Right atrium auricular region (tissue), 2 donors: Measurements from ENCODE around the gene SLC39A3. TPM values are rescaled to one million over a fixed set of nuclear protein-coding genes. Genes with fewer than 3 reads are reported as not detected.

Source experiments
- DNase-seq: peaks from one replicate; pipeline ENCODE4 v3.0.0-alpha.2; 2019; ENCODE audit warnings: low spot score
- H3K27ac ChIP-seq, 2 donors: fragments of 200-600 bp; sonication (generic); 1 replicate in 1 of 2; 2 replicates in 1 of 2; pipeline ENCODE4 v1.5.1; 2016 to 2019
- H3K27me3 ChIP-seq, 2 donors: fragments of 200-600 bp; sonication (generic); one replicate each; pipeline versions ENCODE4 v1.5.1 to v1.6.0; 2017 to 2019
- H3K36me3 ChIP-seq: fragments of 200-600 bp; sonication (generic); one replicate; pipeline ENCODE4 v1.5.1; 2016
- H3K4me1 ChIP-seq, 2 donors: fragments of 200-600 bp; sonication (generic); one replicate each; pipeline versions ENCODE4 v1.5.1 to v1.6.0; 2017 to 2019
- H3K4me3 ChIP-seq, 2 donors: fragments of 200-600 bp; sonication (generic); 1 replicate in 1 of 2; 2 replicates in 1 of 2; pipeline ENCODE4 v1.5.1; 2017 to 2019; ENCODE audit warnings: mild to moderate bottlenecking in 1 of 2, moderate library complexity in 1 of 2
- H3K9me3 ChIP-seq, 2 donors: fragments of 200-600 bp; sonication (generic); one replicate each; pipeline ENCODE4 v1.5.1; 2019
- total RNA-seq, 2 donors: library from RNA; depleted of rRNA; stranded (reverse); fragments of >200 nt; gene quantifications; one replicate each; pipeline ENCODE4 v1.1.0, GENCODE V29; 2016
- TF ChIP-seq, protein P1 (sequence below), 2 donors: fragments of 200-600 bp; sonication (generic); IDR thresholded peaks; one replicate each; pipeline ENCODE4 v1.5.1; 2019; ENCODE audit warnings: antibody characterized with exemption in 2 of 2

SLC39A3 gene
- total RNA-seq, 2 donors from 2014 or later, result 22.9 to 38.0 TPM

DNA sequence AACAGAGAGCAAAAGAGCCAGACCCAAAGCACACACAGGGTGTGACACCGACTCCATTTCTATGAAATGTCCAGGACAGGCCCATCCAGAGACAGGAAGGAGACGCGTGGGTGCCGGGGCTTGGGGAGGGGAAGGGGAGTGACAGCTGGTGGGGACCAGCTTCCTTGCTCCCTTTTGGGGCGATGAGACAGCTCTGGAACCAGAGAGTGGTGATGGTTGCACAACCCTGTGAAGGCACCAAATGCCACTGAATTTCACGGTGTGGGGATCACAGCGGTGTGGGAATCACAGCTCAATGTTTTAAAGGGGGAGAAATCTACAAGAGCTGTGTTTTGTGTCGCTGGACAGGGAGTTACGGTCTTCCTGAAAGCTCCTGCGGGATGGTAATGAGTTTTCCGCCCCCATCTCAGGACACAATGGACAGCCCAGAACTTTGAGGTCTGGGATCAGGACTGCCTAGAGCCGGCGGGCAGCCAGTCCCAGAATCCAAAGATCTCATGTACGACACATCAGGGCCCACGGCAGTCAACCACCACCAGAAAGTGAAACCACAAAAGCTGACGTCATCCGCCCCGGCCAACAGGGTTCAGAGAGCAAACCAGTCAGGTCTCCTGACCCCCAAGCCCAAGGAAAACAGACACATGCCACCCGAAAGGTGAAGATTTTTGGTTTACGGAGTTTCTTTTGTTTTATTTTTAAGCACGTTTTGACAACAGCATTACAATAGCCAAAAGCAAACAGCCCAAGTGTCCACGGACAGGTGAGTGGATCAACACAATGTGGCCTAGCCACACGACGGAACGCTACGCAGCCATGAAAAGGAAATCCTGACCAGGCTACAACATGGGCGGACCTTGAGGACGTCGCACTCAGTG, 36.0 kb upstream of the SLC39A3 start:
- Histone ChIP-seq H3K27ac (peak overlapping the region; percentile 58 to 83), H3K4me1 (peaks cover 0 to 65% of the 10 kb centered on the region in 2 donors), H3K27me3 (no peaks in the 10 kb centered on the region), H3K4me3 (peak overlapping the region in 1 of 2 donors; percentile 39), H3K36me3 (no peaks in the 10 kb centered on the region), H3K9me3 (no peaks in the 10 kb centered on the region)
- peak; percentile 79 for DNase-seq
- TF ChIP-seq, protein P1, sequence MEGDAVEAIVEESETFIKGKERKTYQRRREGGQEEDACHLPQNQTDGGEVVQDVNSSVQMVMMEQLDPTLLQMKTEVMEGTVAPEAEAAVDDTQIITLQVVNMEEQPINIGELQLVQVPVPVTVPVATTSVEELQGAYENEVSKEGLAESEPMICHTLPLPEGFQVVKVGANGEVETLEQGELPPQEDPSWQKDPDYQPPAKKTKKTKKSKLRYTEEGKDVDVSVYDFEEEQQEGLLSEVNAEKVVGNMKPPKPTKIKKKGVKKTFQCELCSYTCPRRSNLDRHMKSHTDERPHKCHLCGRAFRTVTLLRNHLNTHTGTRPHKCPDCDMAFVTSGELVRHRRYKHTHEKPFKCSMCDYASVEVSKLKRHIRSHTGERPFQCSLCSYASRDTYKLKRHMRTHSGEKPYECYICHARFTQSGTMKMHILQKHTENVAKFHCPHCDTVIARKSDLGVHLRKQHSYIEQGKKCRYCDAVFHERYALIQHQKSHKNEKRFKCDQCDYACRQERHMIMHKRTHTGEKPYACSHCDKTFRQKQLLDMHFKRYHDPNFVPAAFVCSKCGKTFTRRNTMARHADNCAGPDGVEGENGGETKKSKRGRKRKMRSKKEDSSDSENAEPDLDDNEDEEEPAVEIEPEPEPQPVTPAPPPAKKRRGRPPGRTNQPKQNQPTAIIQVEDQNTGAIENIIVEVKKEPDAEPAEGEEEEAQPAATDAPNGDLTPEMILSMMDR (IDR thresholded peaks at IDR 0.05), result no peak

DNA sequence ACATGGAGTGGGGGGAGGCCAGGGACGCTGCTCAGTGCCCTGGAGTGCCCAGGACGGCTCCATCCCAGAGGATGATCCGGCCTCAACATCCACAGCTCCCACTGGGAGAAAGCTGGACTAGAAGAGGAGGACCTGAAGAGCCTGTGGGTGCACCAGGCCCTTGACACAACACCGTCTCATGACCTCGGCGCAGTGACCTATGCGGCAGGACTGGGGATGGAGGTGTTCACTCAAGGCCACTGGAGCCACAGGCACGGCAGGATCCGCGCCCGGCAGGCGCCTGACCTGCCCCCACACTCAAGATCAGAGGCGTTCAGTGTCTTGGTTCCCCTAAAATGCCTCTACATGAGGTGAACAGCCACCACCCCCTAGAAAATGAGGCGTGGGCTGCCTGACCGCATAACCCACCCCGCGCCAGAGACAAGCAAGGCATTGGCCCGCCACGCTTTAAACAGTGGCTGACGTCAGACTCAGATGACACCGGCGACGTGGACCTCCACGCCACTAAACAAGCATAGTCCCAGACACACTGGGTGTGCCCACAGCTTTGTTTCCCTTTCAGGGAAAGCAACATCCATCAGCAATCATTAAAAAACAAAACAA, 35.2 kb upstream of the SLC39A3 start:
- Histone ChIP-seq H3K9me3 (no peaks in the 10 kb centered on the region), H3K36me3 (no peaks in the 10 kb centered on the region), H3K4me1 (peaks cover 0 to 65% of the 10 kb centered on the region in 2 donors), H3K27me3 (no peaks in the 10 kb centered on the region), H3K27ac (peak overlapping the region; percentile 58 to 83), H3K4me3 (peak overlapping the region in 1 of 2 donors; percentile 39)
- TF ChIP-seq, protein P1 (IDR thresholded peaks at IDR 0.05), result no peak
- peak; percentile 66 for DNase-seq

DNA sequence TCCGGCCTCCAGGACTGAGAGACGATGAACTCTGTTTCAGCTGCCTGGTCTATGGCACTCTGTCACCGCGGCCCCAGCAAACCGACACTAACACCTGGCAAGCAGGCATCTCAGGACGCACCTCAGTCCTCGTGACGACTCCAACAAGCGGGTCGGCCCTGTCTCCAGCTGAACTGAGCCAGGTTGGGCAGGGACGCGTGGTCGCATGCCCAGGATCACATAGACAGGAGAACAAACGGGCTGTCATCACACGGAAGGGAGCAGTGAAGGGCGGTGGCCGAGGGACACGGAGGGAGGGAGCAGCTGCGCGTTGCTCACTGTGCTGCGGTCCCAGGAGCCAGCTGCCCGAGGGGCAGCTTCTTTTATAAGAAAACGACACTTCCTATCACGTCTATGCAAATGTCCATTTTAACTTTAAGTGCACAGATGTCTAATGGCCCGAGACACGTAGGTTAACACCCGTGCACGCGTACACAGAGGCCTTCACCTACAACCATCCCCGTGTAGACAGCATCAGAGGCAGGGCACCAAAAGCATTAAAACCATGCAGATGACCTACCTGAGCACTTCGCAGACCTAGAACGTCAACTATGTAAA, 34.4 kb upstream of the SLC39A3 start:
- Histone ChIP-seq H3K36me3 (no peaks in the 10 kb centered on the region), H3K27ac (peak overlapping the region; percentile 58 to 83), H3K4me1 (peaks cover 0 to 67% of the 10 kb centered on the region in 2 donors), H3K9me3 (no peaks in the 10 kb centered on the region), H3K4me3 (no peak overlapping the region), H3K27me3 (no peaks in the 10 kb centered on the region)
- DNase-seq, result no peak
- TF ChIP-seq, protein P1 (IDR thresholded peaks at IDR 0.05), result no peak

DNA sequence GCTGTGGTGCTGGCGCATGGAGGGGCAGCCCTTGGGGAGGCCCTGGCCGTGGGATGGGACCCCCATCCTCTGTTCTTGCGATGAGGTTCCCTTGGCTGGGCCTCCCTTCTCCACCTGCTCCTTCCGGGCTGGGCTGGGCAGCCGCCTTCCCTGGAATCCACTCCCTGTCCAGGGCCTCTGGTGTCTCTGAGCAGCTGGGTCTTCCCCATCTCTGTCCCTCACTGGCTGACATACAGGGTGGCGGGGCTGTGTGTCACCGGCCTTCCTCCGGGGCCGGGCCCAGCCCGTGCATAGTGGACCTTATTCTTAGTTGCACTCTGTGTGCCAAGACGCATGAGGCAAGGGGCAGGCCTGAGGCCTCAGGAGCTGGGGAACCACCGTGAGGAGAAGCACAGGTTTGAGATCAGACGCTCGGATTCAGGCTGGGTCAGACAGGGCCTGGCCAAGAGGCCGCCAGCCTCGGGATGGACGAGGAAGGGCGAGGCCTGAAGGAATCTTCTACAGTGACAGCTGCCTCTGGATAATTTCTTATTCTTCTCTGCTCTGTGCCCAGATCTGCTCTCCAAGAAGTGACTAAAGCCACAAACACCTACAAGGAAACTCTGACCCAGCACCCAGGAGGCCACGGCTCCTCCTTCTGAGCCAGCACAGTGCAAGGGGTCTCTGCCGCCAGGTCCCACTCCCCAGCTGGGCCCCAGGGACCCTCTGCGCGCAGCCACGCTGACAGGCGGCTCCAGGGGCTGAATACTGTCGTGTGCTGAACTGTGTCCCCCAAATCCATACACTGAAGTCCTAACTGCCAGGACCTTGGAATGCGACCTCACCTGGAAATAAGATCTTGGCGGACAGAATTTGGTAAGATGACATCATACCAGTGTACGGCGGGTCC, 32.2 kb upstream of the SLC39A3 start:
- peak overlapping the region; percentile 84 to 85 for H3K27ac ChIP-seq
- H3K4me1 ChIP-seq, result peaks cover 0 to 64% of the 10 kb centered on the region in 2 donors
- TF ChIP-seq, protein P1 (IDR thresholded peaks at IDR 0.05), result no peak
- H3K27me3 ChIP-seq, result no peaks in the 10 kb centered on the region
- no peaks in the 10 kb centered on the region for H3K9me3 ChIP-seq
- no peak overlapping the region for H3K4me3 ChIP-seq
- DNase-seq, result no peak
- peaks cover 9% of the 10 kb centered on the region for H3K36me3 ChIP-seq
